H1 (cell line): ENCODE results near the gene CPNE4. TPM values are rescaled to one million over a fixed set of nuclear protein-coding genes. Genes with fewer than 3 reads are reported as not detected.
A peak's percentile ranks its signal among the peaks of the same experiment; 100 is the strongest.

Experiments used
- CTCF ChIA-PET: fragments of 300-600 bp; sonication (Branson Sonifier 250); formaldehyde crosslinking; loops from one replicate; lab custom pipeline; 2021; ENCODE audit not compliant: partially characterized antibody; lab: Charles Lee
- POLR2A ChIA-PET: fragments of 300-600 bp; sonication (Branson Sonifier 250); formaldehyde crosslinking; loops from one replicate; lab custom pipeline; 2021; ENCODE audit warnings: inconsistent platforms; ENCODE audit not compliant: partially characterized antibody; lab: Charles Lee
- DNase-seq, 2 experiments: peaks; one replicate each; pipeline versions ENCODE4 v3.0.0 to v3.0.0-alpha.2; 2010 to 2022; ENCODE audit warnings: low spot score in 2 of 2, low read depth in 1 of 2, mixed read lengths in 1 of 2
- FAIRE-seq: peaks from 2 replicates; lab custom pipeline; 2011; peaks lifted over from hg19 to GRCh38; lab: Jason Lieb, UNC
- H2AFZ ChIP-seq: 2 replicates; pipeline ENCODE4 v1.8.1; 2012; ENCODE audit warnings: low read length, inconsistent platforms
- H2AK5ac ChIP-seq: 2 replicates; pipeline ENCODE4 v1.6.1; 2013; ENCODE audit warnings: low read depth, low read length
- H2BK120ac ChIP-seq: replicated peaks from 2 replicates; pipeline ENCODE3; 2013; ENCODE audit warnings: low read depth, low read length, inconsistent platforms
- H2BK12ac ChIP-seq: 2 replicates; pipeline ENCODE4 v1.6.1; 2013; ENCODE audit warnings: low read depth, low read length
- H2BK15ac ChIP-seq: 2 replicates; pipeline ENCODE4 v1.6.1; 2013; ENCODE audit warnings: low read length
- H2BK20ac ChIP-seq: 2 replicates; pipeline ENCODE4 v1.6.1; 2013; ENCODE audit warnings: low read length
- H2BK5ac ChIP-seq: 2 replicates; pipeline ENCODE4 v1.6.1; 2013; ENCODE audit warnings: low read depth, low read length
- H3K14ac ChIP-seq: 2 replicates; pipeline ENCODE4 v1.6.1; 2013; ENCODE audit warnings: inconsistent platforms; ENCODE audit not compliant: insufficient read length
- H3K18ac ChIP-seq: 2 replicates; pipeline ENCODE4 v1.6.1; 2013; ENCODE audit warnings: low read length; ENCODE audit errors: extremely low read depth
- H3K23ac ChIP-seq: 2 replicates; pipeline ENCODE4 v1.6.1; 2013; ENCODE audit warnings: inconsistent platforms; ENCODE audit not compliant: insufficient read length
- H3K23me2 ChIP-seq: 2 replicates; pipeline ENCODE4 v1.6.1; 2013; ENCODE audit warnings: low read depth, low read length
- H3K27ac ChIP-seq: 2 replicates; pipeline ENCODE4 v1.6.1; 2011; ENCODE audit warnings: low read depth, low read length, inconsistent platforms
- H3K27me3 ChIP-seq, 4 experiments: replicated peaks in 1 of 4; 1 replicate in 1 of 4; 2 replicates in 3 of 4; pipeline versions ENCODE4 v1.6.1 to v1.8.1; 2011 to 2013; ENCODE audit warnings: low read length in 3 of 4, mild to moderate bottlenecking in 3 of 4, inconsistent platforms in 2 of 4, mixed read lengths in 2 of 4, moderate library complexity in 1 of 4; ENCODE audit not compliant: control insufficient read depth in 3 of 4, insufficient read depth in 3 of 4; ENCODE audit errors: extremely low read depth in 1 of 4
- H3K36me3 ChIP-seq, 4 experiments: 2 replicates each; pipeline versions ENCODE4 v1.6.1 to v1.8.1; 2011 to 2013; ENCODE audit warnings: mild to moderate bottlenecking in 4 of 4, low read length in 3 of 4, moderate library complexity in 2 of 4, control low read depth in 1 of 4, inconsistent platforms in 1 of 4; ENCODE audit not compliant: insufficient read depth in 4 of 4, control insufficient read depth in 2 of 4
- H3K4ac ChIP-seq: replicated peaks from 2 replicates; pipeline ENCODE3; 2013; ENCODE audit warnings: low read length, low read depth, mixed read lengths, inconsistent platforms; ENCODE audit not compliant: insufficient read length
- H3K4me1 ChIP-seq, 4 experiments: replicated peaks in 1 of 4; 1 replicate in 1 of 4; 2 replicates in 3 of 4; pipeline versions ENCODE4 v1.6.1 to v1.8.1; 2011 to 2013; ENCODE audit warnings: low read length in 3 of 4, inconsistent platforms in 2 of 4, mixed read lengths in 1 of 4; ENCODE audit not compliant: insufficient read depth in 4 of 4, control insufficient read depth in 3 of 4
- H3K4me2 ChIP-seq, 2 experiments: 2 replicates each; pipeline versions ENCODE4 v1.6.1 to v1.8.1; 2011 to 2013; ENCODE audit warnings: low read depth in 2 of 2, low read length in 2 of 2, control low read depth in 1 of 2, inconsistent platforms in 1 of 2, mild to moderate bottlenecking in 1 of 2; ENCODE audit not compliant: insufficient read depth in 1 of 2
- H3K4me3 ChIP-seq, 4 experiments: fragments of 200-600, 300-600 bp in 1 of 4; sonication (generic), shearing (Covaris generic), sonication (Bioruptor Twin) in 1 of 4; 2 replicates each; pipeline versions ENCODE4 v1.5.1 to v1.8.1; 2011 to 2016; ENCODE audit warnings: low read length in 4 of 4, low read depth in 3 of 4, control low read depth in 2 of 4, inconsistent platforms in 2 of 4, mild to moderate bottlenecking in 2 of 4, mixed read lengths in 1 of 4, moderate library complexity in 1 of 4; ENCODE audit not compliant: insufficient read depth in 2 of 4; ENCODE audit errors: extremely low read depth in 1 of 4
- H3K56ac ChIP-seq: replicated peaks from 2 replicates; pipeline ENCODE3; 2013; ENCODE audit warnings: low read depth, mild to moderate bottlenecking, mixed read lengths, low read length, inconsistent platforms; ENCODE audit not compliant: insufficient read length
- H3K79me1 ChIP-seq: 2 replicates; pipeline ENCODE4 v1.6.1; 2013; ENCODE audit warnings: low read depth, low read length, control low read depth
- H3K79me2 ChIP-seq, 2 experiments: 2 replicates each; pipeline versions ENCODE4 v1.6.1 to v1.8.1; 2012 to 2013; ENCODE audit warnings: low read length in 2 of 2, mild to moderate bottlenecking in 2 of 2, inconsistent platforms in 1 of 2; ENCODE audit not compliant: insufficient read depth in 2 of 2, control insufficient read depth in 1 of 2
- H3K9ac ChIP-seq, 4 experiments: replicated peaks in 1 of 4; 1 replicate in 1 of 4; 2 replicates in 3 of 4; pipeline versions ENCODE4 v1.6.1 to v1.8.1; 2011 to 2013; ENCODE audit warnings: low read depth in 3 of 4, low read length in 3 of 4, control low read depth in 2 of 4, mild to moderate bottlenecking in 2 of 4, moderate library complexity in 2 of 4, inconsistent platforms in 1 of 4; ENCODE audit errors: extremely low read depth in 1 of 4
- H3K9me3 ChIP-seq, 2 experiments: 2 replicates each; pipeline versions ENCODE4 v1.6.1 to v1.8.1; 2012 to 2013; ENCODE audit warnings: mild to moderate bottlenecking in 2 of 2, moderate library complexity in 2 of 2, control low read depth in 1 of 2, inconsistent platforms in 1 of 2, low read depth in 1 of 2, low read length in 1 of 2, mixed read lengths in 1 of 2; ENCODE audit not compliant: insufficient read depth in 2 of 2
- H4K20me1 ChIP-seq, 2 experiments: replicated peaks in 1 of 2; 2 replicates each; pipeline versions ENCODE3 to v1.8.1; 2011 to 2013; ENCODE audit warnings: inconsistent platforms in 2 of 2, low read length in 2 of 2, mild to moderate bottlenecking in 1 of 2; ENCODE audit not compliant: insufficient read depth in 2 of 2, control insufficient read depth in 1 of 2
- H4K5ac ChIP-seq: 2 replicates; pipeline ENCODE4 v1.6.1; 2013; ENCODE audit warnings: low read length, low read depth, mixed read lengths, inconsistent platforms; ENCODE audit not compliant: insufficient read length
- H4K8ac ChIP-seq: 2 replicates; pipeline ENCODE4 v1.8.0; 2013; ENCODE audit warnings: mild to moderate bottlenecking, moderate library complexity, low read length, inconsistent platforms; ENCODE audit not compliant: insufficient read depth; ENCODE audit errors: extremely low read depth
- H4K91ac ChIP-seq: replicated peaks from 2 replicates; pipeline ENCODE3; 2013; ENCODE audit warnings: low read length, mixed read lengths, inconsistent platforms; ENCODE audit not compliant: insufficient read length
- BRCA1 ChIP-seq: IDR thresholded peaks from 2 replicates; pipeline ENCODE4 v1.6.1; 2012; ENCODE audit warnings: low read depth, low read length, improper control_type of control experiment
- CBX8 ChIP-seq: fragments of 300-800, 300-1000 bp; sonication (generic); IDR thresholded peaks from 2 replicates; pipeline ENCODE4 v1.7.1; 2016; ENCODE audit warnings: low read depth, low read length, borderline replicate concordance
- E2F6 ChIP-seq: IDR thresholded peaks from 2 replicates; pipeline ENCODE4 v1.6.1; 2012; ENCODE audit warnings: inconsistent platforms
- EZH2 ChIP-seq: fragments of 200-600 bp; sonication (generic); IDR thresholded peaks from 2 replicates; pipeline ENCODE4 v1.7.1; 2012; ENCODE audit warnings: low read depth, mild to moderate bottlenecking, moderate library complexity, low read length, inconsistent platforms; ENCODE audit not compliant: severe bottlenecking
- JUND ChIP-seq: IDR thresholded peaks from 2 replicates; pipeline ENCODE4 v1.6.1; 2011; ENCODE audit warnings: mild to moderate bottlenecking, improper control_type of control experiment, low read length
- NANOG ChIP-seq: IDR thresholded peaks from 2 replicates; pipeline ENCODE4 v1.6.1; 2011; ENCODE audit warnings: low read length, low read depth, mild to moderate bottlenecking, inconsistent platforms; ENCODE audit not compliant: insufficient read depth, poor library complexity, severe bottlenecking
- RNF2 ChIP-seq: fragments of 200-900, 300-1000 bp; sonication (generic); IDR thresholded peaks from 2 replicates; pipeline ENCODE4 v1.7.1; 2016; ENCODE audit warnings: borderline replicate concordance, low read depth, mild to moderate bottlenecking, antibody characterized with exemption, low read length; ENCODE audit not compliant: poor library complexity, severe bottlenecking; ENCODE audit errors: missing control alignments
- SIX5 ChIP-seq: IDR thresholded peaks from 2 replicates; pipeline ENCODE4 v1.6.1; 2011; ENCODE audit warnings: mild to moderate bottlenecking, low read depth, low read length
- SP4 ChIP-seq: IDR thresholded peaks from 2 replicates; pipeline ENCODE4 v1.6.1; 2012; ENCODE audit warnings: low read length, inconsistent platforms
- SUZ12 ChIP-seq: fragments of 200-600 bp; sonication (generic); IDR thresholded peaks from 2 replicates; pipeline ENCODE4 v1.6.1; 2012; ENCODE audit warnings: mild to moderate bottlenecking, inconsistent platforms, low read length, moderate library complexity, mixed read lengths
- WGBS, 2 experiments: shearing (Covaris generic) in 1 of 2; methylation state at CpG; one replicate each; pipeline versions ENCODE4 v1.1.6 to v1.1.7; 2013 to 2015; ENCODE audit warnings: low lambda C conversion rate in 2 of 2, mixed read lengths in 2 of 2, inconsistent platforms in 1 of 2, low coverage in 1 of 2, missing lambda C conversion rate in 1 of 2; ENCODE audit not compliant: insufficient replicate concordance in 2 of 2, insufficient coverage in 1 of 2, insufficient read length in 1 of 2; ENCODE audit errors: extremely low coverage in 1 of 2, missing lambda C conversion rate in 1 of 2; 5-methylcytosine and 5-hydroxymethylcytosine counted together
- polyA plus RNA-seq, 7 experiments: library from polyadenylated mRNA; depleted of rRNA in 3 of 7; stranded (reverse) in 5 of 7; unstranded in 2 of 7; fragments of >200 nt in 5 of 7; fragments of 200-250 nt in 2 of 7; gene quantifications; 1 replicate in 5 of 7; 2 replicates in 1 of 7; 4 replicates in 1 of 7; pipeline versions ENCODE4 v1.2.1 to v1.2.3, GENCODE V29; 2011 to 2013; ENCODE audit warnings: missing spikeins in 2 of 7, mixed read lengths in 2 of 7
- total RNA-seq: library from RNA; stranded (reverse); fragmentation: NEBNext Ultra II Directional; extraction: Animal tissue kit (Norgen Biotek cat#: 25700); gene quantifications from 2 replicates; pipeline ENCODE4 v1.2.1, GENCODE V29; 2021

Gene CPNE4
- total and polyA plus RNA-seq, 2 of the 8 experiments (the other 6 are each of a cell fraction or from before 2014, with no cell fraction given), result 0.82 to 3.8 TPM

- Histone ChIP-seq H2AK5ac (peak within 1 kb of the TSS; percentile 20; the same call in 1 of the 2 replicates), H3K56ac (peak within 1 kb of the TSS; percentile 79), H3K9me3 (no peaks in the 10 kb centered on the region), H2BK12ac (peak within 1 kb of the TSS; percentile 51; the same call in 1 of the 2 replicates), H3K23me2 (peaks cover 3% of the 10 kb centered on the region; the same call in 1 of the 2 replicates), H3K79me2 (peaks cover 17 to 36% of the 10 kb centered on the region in 2 experiments), H3K4me3 (peak within 1 kb of the TSS; percentile 91 to 97 (median 95)), H3K23ac (no peak within 1 kb of the TSS), H3K79me1 (no peaks in the 10 kb centered on the region), H2AFZ (peak within 1 kb of the TSS; percentile 84), H3K36me3 (peaks cover 4 to 31% (median 20%) of the 10 kb centered on the region in 4 experiments), H2BK15ac (0 out of 2 replicates have a peak within 1 kb of the TSS, but pooled peaks have one; percentile 31), H3K4me1 (no peaks in the 10 kb centered on the region), H2BK120ac (peak within 1 kb of the TSS; percentile 58), H2BK5ac (peak within 1 kb of the TSS; percentile 93), H2BK20ac (no peak within 1 kb of the TSS), H4K91ac (peak within 1 kb of the TSS; percentile 56), H4K8ac (peak within 1 kb of the TSS; percentile 99), H3K18ac (peak within 1 kb of the TSS; percentile 91), H3K4me2 (peak within 1 kb of the TSS; percentile 74 to 75), H3K9ac (peak within 1 kb of the TSS; percentile 83 to 99 (median 98)), H3K27ac (peak within 1 kb of the TSS; percentile 94), H4K5ac (peak within 1 kb of the TSS; percentile 86), H3K4ac (peak within 1 kb of the TSS; percentile 82), H3K14ac (no peak within 1 kb of the TSS), H4K20me1 (no peaks in the 10 kb centered on the region), H3K27me3 (peaks cover 0 to 16% (median 8%) of the 10 kb centered on the region in 4 experiments; a peak in 6 of 7 replicates)
- POLR2A ChIA-PET, result interaction anchor here (1.6 to 4.3 kb wide), 2 partner anchors 12 to 31 kb away, joined by 4 to 19 read pairs; no protein-coding TSS in a partner anchor
- peak; percentile 70 to 86 for DNase-seq
- CTCF ChIA-PET, result no interaction called here
- no peak for FAIRE-seq
- 6% methylated on average over 47 of the region's 47 CpGs; no CpG with 5 or more reads in 1 of the 2 experiments for WGBS, 2 experiments
- TF ChIP-seq SP4 (no peak), SIX5 (peak; percentile 51; the same call in 1 of the 2 replicates), BRCA1 (no peak), EZH2 (no peak), SUZ12 (no peak), E2F6 (peak; percentile 96), CBX8 (no peak), RNF2 (no peak), JUND (peak; percentile 34; the same call in 1 of the 2 replicates), NANOG (no peak)
Measured at GRCh38 chr3:131502530-131503319, 532.1 kb downstream of the CPNE4 start, which contains the start of gene MRPL3. MRPL3 (minus strand) TSS chr3:131502971; CDS start chr3:131502821, 150 bp downstream.
